ENCODE results near the gene THY1. TPM values are rescaled to one million over a fixed set of nuclear protein-coding genes. Genes with fewer than 3 reads are reported as not detected.

Gene THY1
- total RNA-seq, 1 experiment from 2014 or later = 13.7 TPM

DNA sequence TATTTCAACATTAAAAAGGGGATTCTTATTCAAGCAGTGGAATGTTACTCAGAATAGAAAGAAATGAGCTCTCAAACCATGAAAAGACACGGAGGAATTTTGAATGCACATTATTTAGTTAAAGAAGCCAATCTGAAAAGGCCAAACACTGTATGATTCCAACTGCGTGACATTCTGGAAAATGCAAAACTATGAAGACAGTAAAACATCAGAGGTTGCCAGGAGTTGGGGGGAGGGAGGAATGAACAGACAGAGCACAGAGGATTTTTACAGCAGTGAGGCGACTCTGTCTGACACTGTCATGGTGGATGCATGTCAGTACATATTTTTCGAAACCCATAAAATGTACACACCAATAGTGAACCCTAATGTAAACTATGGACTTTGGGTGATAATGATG lies 22.9 kb upstream of the THY1 start:
- H3K36me3 ChIP-seq (ENCODE audit: control insufficient read depth, insufficient read depth, low read length) = no peaks in the 10 kb centered on the region
- DNase-seq (ENCODE audit: low read depth, low spot score) = no peak
- ATAC-seq = no peak
- TF ChIP-seq SIN3A (IDR thresholded peaks at IDR 0.05; ENCODE audit: borderline replicate concordance, insufficient read depth, low read depth, low read length) = no peak
- TF ChIP-seq, protein P1, sequence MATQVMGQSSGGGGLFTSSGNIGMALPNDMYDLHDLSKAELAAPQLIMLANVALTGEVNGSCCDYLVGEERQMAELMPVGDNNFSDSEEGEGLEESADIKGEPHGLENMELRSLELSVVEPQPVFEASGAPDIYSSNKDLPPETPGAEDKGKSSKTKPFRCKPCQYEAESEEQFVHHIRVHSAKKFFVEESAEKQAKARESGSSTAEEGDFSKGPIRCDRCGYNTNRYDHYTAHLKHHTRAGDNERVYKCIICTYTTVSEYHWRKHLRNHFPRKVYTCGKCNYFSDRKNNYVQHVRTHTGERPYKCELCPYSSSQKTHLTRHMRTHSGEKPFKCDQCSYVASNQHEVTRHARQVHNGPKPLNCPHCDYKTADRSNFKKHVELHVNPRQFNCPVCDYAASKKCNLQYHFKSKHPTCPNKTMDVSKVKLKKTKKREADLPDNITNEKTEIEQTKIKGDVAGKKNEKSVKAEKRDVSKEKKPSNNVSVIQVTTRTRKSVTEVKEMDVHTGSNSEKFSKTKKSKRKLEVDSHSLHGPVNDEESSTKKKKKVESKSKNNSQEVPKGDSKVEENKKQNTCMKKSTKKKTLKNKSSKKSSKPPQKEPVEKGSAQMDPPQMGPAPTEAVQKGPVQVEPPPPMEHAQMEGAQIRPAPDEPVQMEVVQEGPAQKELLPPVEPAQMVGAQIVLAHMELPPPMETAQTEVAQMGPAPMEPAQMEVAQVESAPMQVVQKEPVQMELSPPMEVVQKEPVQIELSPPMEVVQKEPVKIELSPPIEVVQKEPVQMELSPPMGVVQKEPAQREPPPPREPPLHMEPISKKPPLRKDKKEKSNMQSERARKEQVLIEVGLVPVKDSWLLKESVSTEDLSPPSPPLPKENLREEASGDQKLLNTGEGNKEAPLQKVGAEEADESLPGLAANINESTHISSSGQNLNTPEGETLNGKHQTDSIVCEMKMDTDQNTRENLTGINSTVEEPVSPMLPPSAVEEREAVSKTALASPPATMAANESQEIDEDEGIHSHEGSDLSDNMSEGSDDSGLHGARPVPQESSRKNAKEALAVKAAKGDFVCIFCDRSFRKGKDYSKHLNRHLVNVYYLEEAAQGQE (IDR thresholded peaks at IDR 0.05; ENCODE audit: insufficient read depth in 1 of 2, low read depth in 2 of 2, low read length in 1 of 2) = no peak
- H3K4me3 ChIP-seq (ENCODE audit: low read depth in 2 of 2, low read length in 2 of 2) = no peak overlapping the region
- BruUV-seq (replicated peaks) = no TSS peak
- in situ Hi-C loops (cut with HindIII; ENCODE audit: low pct_unique_long_range_greater_than_20kb, low sequenced_read_pairs) (no loop called here), intact Hi-C loops (cut with micrococcal nuclease; ENCODE audit: unreplicated experiment) (no loop called here)
- H3K27ac ChIP-seq (ENCODE audit: low read length) = no peak overlapping the region
- H3K9me3 ChIP-seq (ENCODE audit: control insufficient read depth, insufficient read depth, low read depth, low read length) = no peaks in the 10 kb centered on the region
- H3K27me3 ChIP-seq (ENCODE audit: control insufficient read depth, insufficient read depth, low read length) = no peaks in the 10 kb centered on the region
- ChIA-PET CTCF (no interaction called here), POLR2A (no interaction called here)
- no peaks in the 10 kb centered on the region for H3K4me1 ChIP-seq (ENCODE audit: control insufficient read depth, insufficient read depth, low read length)

DNA sequence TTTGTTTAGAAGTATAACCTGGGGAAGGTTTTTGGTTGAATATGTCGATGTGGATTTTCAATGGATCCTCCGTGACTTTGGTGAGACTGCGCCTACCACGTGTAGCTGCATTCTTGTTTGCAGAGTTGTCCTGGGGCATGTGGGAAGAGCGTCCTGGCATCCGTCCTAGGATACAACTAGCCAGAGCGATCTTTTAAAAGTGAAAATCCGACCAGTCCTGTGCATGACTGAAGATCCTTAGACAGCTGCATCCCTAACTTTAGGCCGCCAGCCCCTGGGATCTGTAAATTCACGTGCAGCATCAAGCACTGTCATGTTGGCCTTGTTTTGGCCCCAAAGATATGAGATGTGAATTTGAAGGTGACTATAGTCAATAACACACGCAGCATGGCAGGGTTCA lies 22.4 kb upstream of the THY1 start:
- Histone ChIP-seq H3K36me3 (ENCODE audit: control insufficient read depth, insufficient read depth, low read length) (no peaks in the 10 kb centered on the region), H3K27me3 (ENCODE audit: control insufficient read depth, insufficient read depth, low read length) (no peaks in the 10 kb centered on the region), H3K27ac (ENCODE audit: low read length) (no peak overlapping the region), H3K9me3 (ENCODE audit: control insufficient read depth, insufficient read depth, low read depth, low read length) (no peaks in the 10 kb centered on the region), H3K4me1 (ENCODE audit: control insufficient read depth, insufficient read depth, low read length) (no peaks in the 10 kb centered on the region), H3K4me3 (ENCODE audit: low read depth in 2 of 2, low read length in 2 of 2) (no peak overlapping the region)
- intact Hi-C loops (cut with micrococcal nuclease; ENCODE audit: unreplicated experiment) (no loop called here), in situ Hi-C loops (cut with HindIII; ENCODE audit: low pct_unique_long_range_greater_than_20kb, low sequenced_read_pairs) (no loop called here)
- ChIA-PET POLR2A (no interaction called here), CTCF (no interaction called here)
- DNase-seq (ENCODE audit: low read depth, low spot score) = no peak
- BruUV-seq (replicated peaks) = no TSS peak
- TF ChIP-seq, protein P1 (IDR thresholded peaks at IDR 0.05; ENCODE audit: insufficient read depth in 1 of 2, low read depth in 2 of 2, low read length in 1 of 2) = no peak
- TF ChIP-seq SIN3A (IDR thresholded peaks at IDR 0.05; ENCODE audit: borderline replicate concordance, insufficient read depth, low read depth, low read length) = no peak
- TF ChIP-seq POLR2AphosphoS5 (IDR thresholded peaks at IDR 0.05; ENCODE audit: low read depth, low read length) = no peak
- TF ChIP-seq TCF7L2 (IDR thresholded peaks at IDR 0.05; ENCODE audit: low read depth, low read length) = no peak
- no peak for ATAC-seq

DNA sequence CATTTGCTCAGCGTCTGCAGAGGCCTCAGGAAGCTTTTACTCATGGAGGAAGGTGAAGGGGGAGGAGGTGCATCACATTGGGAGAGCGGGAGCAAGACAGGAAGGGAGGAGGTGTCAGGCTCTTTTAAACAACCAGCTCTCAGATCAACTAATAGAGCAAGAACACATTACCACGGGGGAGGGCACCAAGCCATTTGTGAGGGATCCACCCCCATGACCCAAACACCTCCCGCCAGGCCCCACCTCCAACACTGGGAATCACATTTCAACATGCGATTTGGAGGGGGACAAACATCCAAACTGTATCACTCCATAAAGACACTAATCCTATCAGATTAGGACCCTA lies 18.9 kb upstream of the THY1 start:
- POLR2A ChIA-PET = no interaction called here
- no TSS peak for BruUV-seq (replicated peaks)
- ATAC-seq = no peak
- Histone ChIP-seq H3K36me3 (ENCODE audit: control insufficient read depth, insufficient read depth, low read length) (no peaks in the 10 kb centered on the region), H3K27ac (ENCODE audit: low read length) (no peak overlapping the region), H3K4me1 (ENCODE audit: control insufficient read depth, insufficient read depth, low read length) (no peaks in the 10 kb centered on the region), H3K27me3 (ENCODE audit: control insufficient read depth, insufficient read depth, low read length) (no peaks in the 10 kb centered on the region), H3K9me3 (ENCODE audit: control insufficient read depth, insufficient read depth, low read depth, low read length) (no peaks in the 10 kb centered on the region), H3K4me3 (ENCODE audit: low read depth in 2 of 2, low read length in 2 of 2) (no peak overlapping the region)
- no peak for TF ChIP-seq TCF7L2 (IDR thresholded peaks at IDR 0.05; ENCODE audit: low read depth, low read length)
- no peak for TF ChIP-seq SIN3A (IDR thresholded peaks at IDR 0.05; ENCODE audit: borderline replicate concordance, insufficient read depth, low read depth, low read length)
- TF ChIP-seq, protein P1 (IDR thresholded peaks at IDR 0.05; ENCODE audit: insufficient read depth in 1 of 2, low read depth in 2 of 2, low read length in 1 of 2) = no peak
- no peak for TF ChIP-seq POLR2AphosphoS5 (IDR thresholded peaks at IDR 0.05; ENCODE audit: low read depth, low read length)
- TF ChIP-seq, protein P2, sequence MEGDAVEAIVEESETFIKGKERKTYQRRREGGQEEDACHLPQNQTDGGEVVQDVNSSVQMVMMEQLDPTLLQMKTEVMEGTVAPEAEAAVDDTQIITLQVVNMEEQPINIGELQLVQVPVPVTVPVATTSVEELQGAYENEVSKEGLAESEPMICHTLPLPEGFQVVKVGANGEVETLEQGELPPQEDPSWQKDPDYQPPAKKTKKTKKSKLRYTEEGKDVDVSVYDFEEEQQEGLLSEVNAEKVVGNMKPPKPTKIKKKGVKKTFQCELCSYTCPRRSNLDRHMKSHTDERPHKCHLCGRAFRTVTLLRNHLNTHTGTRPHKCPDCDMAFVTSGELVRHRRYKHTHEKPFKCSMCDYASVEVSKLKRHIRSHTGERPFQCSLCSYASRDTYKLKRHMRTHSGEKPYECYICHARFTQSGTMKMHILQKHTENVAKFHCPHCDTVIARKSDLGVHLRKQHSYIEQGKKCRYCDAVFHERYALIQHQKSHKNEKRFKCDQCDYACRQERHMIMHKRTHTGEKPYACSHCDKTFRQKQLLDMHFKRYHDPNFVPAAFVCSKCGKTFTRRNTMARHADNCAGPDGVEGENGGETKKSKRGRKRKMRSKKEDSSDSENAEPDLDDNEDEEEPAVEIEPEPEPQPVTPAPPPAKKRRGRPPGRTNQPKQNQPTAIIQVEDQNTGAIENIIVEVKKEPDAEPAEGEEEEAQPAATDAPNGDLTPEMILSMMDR (IDR thresholded peaks at IDR 0.05) = no peak
- no peak for DNase-seq (ENCODE audit: low read depth, low spot score)
- CTCF ChIA-PET = no interaction called here
- intact Hi-C loops (cut with micrococcal nuclease; ENCODE audit: unreplicated experiment) = no loop called here
- in situ Hi-C loops (cut with HindIII; ENCODE audit: low pct_unique_long_range_greater_than_20kb, low sequenced_read_pairs) = no loop called here
